ENCODE data around the gene STAT1.

Gene STAT1

DNA sequence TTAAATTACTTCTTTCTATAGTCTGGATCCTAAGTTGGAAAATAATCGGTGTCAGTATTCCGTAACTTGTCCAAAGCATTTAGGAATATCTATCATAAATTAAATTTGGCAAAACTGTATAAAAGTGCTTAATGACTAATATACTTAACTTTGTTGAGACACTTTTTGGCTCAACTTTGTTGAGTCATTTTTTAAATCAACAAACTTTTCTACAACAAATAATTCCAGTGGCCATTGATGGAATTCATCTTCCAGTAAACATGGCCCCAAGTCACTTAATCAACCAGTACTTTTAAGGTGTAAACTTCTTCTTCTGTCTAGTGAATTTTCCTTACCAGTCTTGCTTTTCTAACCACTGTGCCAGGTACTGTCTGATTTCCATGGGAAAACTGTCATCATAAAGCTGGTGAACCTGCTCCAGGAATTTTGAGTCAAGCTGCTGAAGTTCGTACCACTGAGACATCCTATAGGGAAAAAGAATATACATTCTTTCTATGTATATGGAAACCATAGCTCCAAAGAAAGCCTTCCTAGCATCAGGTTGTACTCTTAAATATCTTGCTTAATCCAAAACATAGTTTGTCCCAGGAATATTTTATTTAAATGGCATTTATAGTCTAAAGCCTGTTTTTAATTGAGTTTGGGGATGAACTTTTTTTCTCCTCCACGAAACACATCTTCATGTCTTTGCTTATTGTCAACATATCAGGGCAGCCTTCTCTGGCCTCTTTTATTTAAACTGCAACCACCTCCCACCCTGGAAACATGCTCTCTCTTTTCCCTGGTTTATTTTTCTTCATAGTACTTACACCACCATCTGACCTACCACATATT is 4.2 kb downstream of the STAT1 start:
- in situ Hi-C loops (cut with HindIII; ENCODE audit: low sequenced_read_pairs): no loop called here

DNA sequence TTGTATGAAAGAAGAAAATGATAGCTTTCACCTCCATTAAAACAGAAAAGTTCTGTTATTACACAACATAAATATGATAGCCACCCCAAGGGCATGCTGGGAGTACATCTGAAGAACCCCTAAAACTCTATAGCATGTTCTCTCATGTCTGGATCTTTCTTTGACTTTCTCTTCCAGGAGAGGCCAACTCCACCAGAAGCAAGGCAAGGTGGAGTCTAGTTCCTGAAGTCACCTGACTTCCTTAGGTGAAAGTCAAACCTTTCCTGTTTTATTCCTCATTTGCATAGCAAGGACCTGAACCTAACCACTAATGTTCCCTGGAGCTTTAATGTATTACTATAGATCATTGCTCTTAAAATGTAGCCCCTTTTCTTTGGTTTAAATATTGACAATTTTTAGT is 5.7 kb downstream of the STAT1 start:
- in situ Hi-C loops (cut with HindIII; ENCODE audit: low sequenced_read_pairs): no loop called here

DNA sequence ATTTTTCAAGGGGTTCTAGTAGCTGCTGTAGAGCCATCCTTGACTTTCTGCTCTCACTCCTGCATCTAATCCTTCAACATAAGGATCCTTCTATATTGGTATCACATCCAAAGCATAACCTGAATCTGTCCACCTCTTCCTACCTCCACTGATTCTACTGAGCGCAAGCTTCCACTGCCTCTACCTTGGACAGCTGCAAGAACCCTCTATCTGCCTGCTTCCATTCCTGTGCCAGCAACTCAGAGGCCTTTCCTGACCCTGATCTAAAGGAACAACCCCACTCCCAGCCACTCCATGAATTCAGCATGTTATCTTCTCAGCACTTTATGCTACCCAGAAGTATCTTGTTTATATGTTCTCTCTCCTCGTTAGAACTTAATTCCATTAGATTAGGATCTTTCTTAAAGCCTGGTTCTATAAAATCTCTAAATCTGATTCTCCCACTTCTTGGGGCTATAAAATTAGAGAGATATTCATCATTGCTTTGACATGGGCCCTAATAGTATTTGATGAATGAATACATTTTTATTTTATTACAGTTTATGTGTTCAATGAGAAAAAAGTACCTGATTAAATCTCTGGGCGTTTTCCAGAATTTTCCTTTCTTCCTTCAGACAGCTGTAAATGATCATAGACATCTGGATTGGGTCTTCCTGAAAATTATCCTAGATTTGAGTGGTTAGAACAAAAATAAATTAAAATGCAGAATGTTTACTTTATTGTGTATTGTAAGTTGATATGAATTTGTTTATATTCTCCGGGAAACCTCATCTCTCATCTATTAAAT is 6.8 kb downstream of the STAT1 start:
- in situ Hi-C loops (cut with HindIII; ENCODE audit: low sequenced_read_pairs): no loop called here

DNA sequence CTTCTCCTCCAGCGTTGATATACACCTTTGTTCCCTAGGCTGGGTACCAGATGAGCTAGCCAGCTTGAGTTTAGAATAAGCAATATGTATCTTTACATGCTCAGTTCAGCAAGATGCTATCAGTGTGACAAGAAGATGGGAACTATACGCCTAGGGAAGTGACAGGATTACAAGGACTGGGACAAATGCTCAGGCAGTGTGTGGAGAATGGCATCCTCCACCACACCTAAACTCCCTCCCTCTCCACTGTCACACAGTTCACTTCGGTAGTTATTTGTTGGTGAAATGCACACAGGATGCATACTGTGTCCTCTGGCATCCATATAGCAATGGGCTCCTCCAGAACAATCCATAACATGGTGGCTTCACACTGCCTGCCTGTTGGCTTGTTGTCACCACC is 7.7 kb downstream of the STAT1 start:
- in situ Hi-C loops (cut with HindIII; ENCODE audit: low sequenced_read_pairs): no loop called here

DNA sequence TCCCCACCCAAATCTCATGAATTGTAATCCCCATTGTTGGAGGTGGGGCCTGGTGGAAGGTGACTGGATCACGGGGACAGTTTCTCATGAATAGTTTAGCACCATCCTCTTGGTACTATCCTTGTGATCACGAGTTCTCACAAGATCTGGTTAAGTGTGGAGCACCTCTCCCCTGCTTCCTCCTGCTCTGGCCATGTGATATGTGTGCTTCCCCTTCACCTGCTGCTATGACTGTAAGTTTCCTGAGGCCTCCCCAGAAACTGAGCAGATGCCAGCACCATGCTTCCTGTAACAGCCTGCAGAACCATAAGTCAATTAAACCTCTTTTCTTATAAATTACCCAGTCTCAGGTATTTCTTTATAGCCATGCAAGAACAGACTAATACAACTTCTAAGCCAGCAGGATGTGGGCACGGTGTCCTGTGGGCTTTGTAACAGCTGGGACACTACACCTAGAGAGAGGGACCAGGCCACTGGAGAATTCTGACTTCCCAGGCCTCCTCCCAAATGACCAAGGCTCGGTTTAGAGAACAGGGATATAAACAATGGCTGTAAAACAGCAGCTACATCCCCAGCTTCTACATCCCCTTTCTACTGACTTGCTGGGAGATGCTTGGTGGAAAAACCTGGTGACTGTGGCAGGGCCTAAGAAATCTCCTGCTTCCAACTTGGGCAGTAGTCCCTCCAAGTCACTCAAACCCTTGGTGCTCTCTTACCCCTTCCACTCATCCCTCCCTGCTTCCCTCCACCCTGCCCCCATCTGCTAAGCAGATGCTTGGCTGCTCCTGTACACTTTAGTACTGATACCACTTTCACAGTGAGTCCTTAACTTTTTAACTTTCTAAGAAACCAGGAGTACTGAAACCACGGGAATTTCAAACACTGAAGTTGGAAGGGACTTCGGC is 10.3 kb downstream of the STAT1 start:
- in situ Hi-C loops (cut with HindIII; ENCODE audit: low sequenced_read_pairs): no loop called here

DNA sequence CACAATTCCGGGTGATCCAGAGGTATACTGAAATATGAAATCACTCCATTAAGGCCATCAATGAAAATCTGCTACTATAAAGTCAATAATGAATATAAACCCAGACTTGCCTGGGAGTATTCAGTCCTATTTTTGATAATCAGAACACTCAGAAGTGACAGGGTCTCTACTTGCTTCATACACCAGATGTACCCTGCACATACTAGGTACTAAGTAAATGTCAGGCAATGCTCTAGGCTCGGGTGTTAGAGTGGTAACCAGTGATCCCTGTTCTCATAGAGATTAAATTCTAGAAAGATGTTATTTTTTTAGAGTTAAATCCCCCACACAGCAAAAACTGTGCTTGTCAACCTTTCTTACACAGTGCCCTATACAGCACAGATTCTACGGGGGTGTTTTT is 12.3 kb downstream of the STAT1 start:
- in situ Hi-C loops (cut with HindIII; ENCODE audit: low sequenced_read_pairs): no loop called here

DNA sequence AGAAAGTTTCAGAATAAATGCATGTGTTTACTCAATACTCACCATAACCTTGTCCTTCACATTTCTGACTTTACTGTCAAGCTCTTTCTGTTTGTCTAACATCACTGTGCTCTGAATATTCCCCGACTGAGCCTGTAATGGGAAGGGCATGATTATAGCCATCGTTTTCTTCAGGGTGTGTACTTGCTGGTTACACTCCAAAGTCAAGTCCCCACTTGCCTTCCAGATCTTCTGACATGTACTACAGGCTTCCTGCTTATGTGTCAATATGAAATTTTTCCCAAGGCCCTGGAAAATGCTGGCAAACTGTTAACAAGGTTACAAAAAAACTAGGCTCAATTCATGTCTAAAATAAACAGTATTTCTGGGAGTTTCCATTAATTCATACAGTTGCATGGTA is 12.9 kb downstream of the STAT1 start:
- in situ Hi-C loops (cut with HindIII; ENCODE audit: low sequenced_read_pairs): no loop called here

DNA sequence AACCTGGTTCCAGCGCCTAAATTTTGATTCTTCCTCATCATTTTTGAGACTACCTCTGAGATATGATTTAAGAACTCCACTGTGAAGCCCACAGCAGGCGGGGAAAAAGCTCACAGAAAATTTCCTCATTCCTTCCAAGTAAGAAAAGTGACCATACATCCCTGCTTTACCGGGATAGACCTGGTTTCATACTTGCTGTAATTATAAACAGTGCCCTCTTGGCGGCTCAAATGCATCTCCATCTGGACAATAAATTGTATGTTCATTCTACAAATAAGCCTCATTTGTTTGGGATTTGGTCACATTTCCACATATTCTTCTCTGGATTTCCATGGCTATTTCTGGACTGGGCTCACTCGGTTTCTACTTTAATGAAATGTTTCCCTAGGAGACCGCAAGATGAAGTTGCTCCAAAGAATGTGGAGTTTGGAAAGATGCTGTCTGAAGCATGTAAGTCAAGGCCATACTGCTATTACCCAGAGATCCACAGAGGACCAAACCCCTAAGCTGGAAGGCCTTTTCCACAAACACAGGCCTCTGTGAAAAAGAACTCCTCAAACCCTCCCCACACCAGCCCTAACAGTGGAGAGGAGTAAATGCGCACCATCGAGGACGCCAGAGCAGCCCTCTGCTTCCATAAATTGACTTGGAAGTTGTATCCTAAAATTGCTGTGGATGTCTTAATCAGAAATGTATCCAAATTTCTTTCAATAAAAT is 13.9 kb downstream of the STAT1 start:
- in situ Hi-C loops (cut with HindIII; ENCODE audit: low sequenced_read_pairs): loop anchor here (5.0 kb wide), 1 partner anchor 47 kb away; no protein-coding TSS in a partner anchor

DNA sequence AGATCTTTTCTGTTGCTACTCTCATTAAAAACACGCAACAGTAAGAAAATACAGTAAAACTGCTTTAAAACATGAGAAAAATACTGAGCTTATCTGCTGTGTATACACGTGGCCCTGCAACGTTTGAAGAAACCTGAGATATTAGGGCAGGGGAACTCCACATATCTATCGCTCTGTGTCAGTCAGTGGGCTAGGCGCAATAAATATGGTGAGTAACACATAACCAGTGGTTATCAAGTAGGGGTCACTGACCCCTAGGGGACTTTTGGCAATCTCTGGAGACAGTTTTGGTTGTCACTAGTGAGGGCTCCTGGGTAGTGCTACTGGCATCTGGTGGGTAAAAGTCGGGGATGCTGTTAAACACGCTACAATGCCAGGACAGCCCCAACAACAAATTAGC is 14.9 kb downstream of the STAT1 start:
- in situ Hi-C loops (cut with HindIII; ENCODE audit: low sequenced_read_pairs): loop anchor here (5.0 kb wide), 1 partner anchor 48 kb away; no protein-coding TSS in a partner anchor

DNA sequence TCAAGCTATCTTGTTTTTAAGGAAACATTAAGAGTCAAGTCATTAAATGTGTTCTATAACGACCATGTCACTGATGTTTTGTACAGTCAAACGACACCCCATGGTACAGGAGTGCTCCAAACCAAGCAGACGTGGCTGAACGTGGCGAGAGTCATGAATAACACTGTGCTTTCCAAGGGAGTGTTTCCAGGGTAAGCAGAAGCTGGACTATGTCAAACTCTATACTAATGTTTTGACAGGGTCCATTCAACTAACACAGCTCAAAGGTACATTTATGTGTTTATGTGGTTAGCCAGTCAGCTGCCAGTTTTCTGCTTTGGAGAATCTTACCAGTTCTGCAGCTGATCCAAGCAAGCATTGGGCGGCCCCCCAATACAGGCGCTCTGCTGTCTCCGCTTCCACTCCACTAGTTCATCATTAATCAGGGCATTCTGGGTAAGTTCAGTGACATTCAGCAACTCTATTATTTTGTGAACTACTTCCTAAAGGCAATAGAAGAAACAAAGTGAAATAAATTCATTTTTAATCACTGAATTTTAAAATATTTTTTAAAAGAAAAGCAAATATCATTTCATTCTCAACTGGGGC is 16.4 kb downstream of the STAT1 start:
- in situ Hi-C loops (cut with HindIII; ENCODE audit: low sequenced_read_pairs): loop anchor here (5.0 kb wide), 1 partner anchor 50 kb away; no protein-coding TSS in a partner anchor

DNA sequence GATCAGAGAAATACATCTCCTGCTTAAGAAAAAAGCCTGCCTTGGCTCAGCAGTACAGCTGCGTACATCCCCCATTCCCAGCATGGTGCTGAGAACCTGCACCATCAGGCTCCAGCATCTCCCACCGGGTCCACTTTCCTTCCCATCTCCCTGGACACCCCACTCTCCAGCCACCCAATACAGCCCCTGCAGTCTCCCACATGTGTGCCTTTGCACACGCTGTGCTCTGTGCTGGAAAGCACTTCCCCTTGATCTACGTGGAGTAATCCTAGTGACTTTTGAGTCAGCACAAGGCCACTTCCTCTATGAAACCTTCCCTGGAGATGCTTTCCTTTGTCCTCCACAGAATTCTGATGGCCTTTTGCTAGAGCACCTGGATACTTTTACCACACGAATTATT is 17.0 kb downstream of the STAT1 start:
- in situ Hi-C loops (cut with HindIII; ENCODE audit: low sequenced_read_pairs): loop anchor here (5.0 kb wide), 1 partner anchor 50 kb away; no protein-coding TSS in a partner anchor

DNA sequence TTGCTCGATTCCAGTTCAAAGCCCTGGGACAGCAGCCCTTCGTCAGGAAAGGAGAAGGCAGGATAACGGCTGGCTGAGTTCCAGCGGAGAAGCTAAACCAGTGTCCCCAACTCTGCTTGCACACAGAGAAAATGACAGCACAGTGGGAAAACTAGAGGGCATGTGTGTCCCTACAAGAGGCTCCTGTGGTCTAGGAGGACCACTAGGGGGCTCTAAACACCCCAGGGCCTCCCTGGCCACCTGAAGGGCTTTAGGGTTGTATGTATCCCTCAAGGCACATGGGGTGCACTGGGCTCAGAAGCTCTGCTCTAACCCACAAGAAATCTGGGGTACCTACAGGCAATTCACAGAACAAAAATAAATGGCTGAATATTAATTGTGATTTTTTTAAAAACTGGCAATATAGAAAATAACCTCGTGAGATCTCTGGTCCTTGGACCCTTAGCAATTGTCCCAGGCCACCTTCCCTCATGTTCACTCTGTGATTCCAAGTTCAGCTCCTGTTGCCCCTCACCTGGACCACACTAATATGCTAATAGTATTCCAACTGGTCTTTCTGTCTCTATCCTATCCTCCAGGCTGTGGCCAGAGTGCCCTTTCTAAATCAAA is 17.5 kb downstream of the STAT1 start:
- in situ Hi-C loops (cut with HindIII; ENCODE audit: low sequenced_read_pairs): loop anchor here (5.0 kb wide), 1 partner anchor 51 kb away; no protein-coding TSS in a partner anchor

DNA sequence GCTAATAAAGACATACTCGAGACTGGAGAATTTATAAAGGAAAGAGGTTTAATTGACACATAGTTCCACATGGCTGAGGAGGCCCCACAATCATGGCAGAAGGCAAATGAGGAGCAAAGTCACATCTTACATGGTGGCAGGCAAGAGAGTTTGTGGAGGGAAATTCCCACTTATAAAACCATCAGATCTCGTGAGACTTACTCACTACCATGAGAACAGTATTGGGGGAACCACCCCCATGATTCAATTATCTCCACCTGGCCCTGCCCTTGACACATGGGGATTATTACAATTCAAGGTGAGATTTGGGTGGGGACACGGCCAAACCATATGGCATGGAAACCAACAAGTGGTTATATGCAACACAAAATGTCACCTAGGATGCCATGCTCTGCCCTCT is 18.7 kb downstream of the STAT1 start:
- in situ Hi-C loops (cut with HindIII; ENCODE audit: low sequenced_read_pairs): loop anchor here (5.0 kb wide), 1 partner anchor 52 kb away; no protein-coding TSS in a partner anchor

DNA sequence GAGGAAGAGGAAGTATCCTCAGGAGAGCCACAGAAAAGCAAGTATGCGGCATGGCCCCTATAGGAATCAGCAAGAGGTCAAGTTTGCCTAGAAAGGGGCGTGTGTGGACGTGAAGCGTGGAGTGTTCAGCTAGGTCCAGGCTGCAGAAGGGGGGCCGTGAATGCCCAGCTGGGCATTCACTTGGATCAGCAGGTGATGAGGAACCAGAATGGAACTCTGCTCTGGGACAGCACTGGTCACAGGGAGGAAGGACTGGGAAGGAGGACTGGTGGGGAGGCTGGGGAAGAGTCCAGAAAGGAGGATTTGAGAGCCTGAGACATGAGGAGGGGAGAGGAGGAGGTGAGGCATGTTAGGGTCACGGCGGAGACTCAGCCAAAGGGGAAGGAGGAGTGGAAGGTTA is 19.8 kb downstream of the STAT1 start:
- in situ Hi-C loops (cut with HindIII; ENCODE audit: low sequenced_read_pairs): no loop called here

DNA sequence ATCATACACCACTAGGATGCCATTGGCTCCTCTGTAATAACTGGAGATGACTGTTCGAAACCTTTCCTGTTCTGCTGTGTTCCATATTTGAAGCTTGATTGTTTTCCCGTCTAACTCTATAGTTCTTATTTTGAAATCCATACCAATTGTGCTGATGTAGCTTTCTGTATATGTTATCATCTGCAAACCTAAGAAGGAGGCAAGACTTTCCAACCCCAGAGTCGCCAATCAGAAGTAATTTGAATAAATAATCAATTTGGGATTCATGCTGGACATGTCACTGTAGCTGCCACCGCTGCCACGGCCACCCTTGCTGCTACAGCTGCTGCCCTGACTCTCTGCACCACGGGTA is 20.7 kb downstream of the STAT1 start:
- in situ Hi-C loops (cut with HindIII; ENCODE audit: low sequenced_read_pairs): no loop called here

DNA sequence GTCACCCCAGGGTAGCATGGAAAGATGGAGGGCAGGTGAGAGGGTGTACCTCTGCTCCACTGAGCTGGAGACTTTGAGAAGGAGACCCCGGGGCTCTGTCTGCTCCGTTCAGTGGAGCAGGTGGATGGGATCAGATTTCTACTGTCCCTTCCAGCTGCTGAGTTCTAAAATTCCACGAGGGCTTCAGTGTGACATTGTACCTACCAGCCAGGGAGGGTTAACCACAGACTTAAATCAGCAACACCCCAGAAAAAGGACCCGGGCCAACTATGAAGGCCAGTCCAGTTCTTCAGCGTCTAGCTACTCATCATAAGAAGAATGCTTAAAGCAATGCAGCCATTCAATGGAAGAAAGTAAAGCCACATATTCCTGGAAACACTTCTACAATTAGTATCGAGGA is 23.8 kb downstream of the STAT1 start:
- in situ Hi-C loops (cut with HindIII; ENCODE audit: low sequenced_read_pairs): no loop called here

DNA sequence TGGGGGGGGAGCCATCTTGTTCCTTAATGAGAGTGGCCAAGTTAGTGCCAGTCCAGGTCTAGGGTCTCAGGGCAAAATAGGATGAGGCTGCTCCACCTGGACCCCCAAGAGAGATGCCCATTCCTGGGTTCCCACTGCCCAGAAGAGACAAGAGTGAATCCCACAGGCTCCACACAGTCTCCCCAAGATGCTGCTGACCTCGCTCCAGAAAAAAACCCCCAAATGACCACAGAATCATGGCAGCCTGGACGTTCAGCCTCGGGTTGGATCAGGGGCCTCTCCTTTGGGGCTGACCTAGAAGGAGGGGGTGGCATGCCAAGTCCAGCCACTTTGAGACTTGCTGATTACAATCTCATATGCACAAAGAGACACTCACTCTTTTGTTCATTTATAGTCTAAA is 25.1 kb downstream of the STAT1 start:
- in situ Hi-C loops (cut with HindIII; ENCODE audit: low sequenced_read_pairs): no loop called here

DNA sequence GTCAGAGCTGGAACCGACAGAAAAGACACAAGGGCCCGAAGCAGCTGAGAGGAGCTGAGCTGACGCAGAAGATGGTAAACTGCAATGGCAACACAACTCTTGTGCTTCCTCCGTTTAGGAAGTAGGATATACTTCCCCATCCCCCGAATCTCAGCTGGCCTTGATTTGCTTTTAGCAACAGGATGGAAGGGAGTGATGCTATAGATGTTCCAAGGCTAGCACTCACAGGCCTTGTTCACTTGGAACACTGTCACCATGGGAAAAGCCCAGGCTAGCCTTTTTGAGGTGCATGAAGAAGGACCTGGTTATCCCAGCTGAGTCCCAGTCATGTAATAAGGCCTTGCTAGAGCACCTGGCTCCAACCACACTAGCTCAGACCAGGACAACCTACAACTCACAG is 26.0 kb downstream of the STAT1 start:
- in situ Hi-C loops (cut with HindIII; ENCODE audit: low sequenced_read_pairs): no loop called here

DNA sequence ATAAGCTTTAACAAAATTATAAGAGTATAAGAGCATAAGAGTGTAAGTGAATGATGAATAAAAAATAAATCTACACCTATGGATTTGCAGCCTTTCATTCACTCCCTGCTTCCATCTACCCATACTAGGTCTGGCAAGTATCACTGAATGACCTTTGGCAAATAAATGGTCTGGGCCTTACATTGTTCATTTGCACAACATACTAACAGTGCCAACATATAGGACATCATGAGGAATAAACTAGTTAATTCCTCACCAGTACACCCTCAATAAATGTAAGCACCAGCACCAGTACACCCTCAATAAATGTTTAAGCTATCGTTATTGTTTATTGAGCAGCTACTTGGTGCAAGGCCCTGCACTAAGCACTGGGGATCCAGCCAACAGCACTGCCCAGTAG is 26.9 kb downstream of the STAT1 start:
- in situ Hi-C loops (cut with HindIII; ENCODE audit: low sequenced_read_pairs): no loop called here

All from endothelial cell of hepatic sinusoid (primary cell).